ENCODE data around the gene DPF3.

The DPF3 gene

GRCh38 chr14:72904218-72904617, 10.3 kb upstream of the DPF3 start:
- DNase-seq = no peak

GRCh38 chr14:72903716-72904115, 9.8 kb upstream of the DPF3 start:
- no peak for DNase-seq

GRCh38 chr14:72902801-72903530, 9.1 kb upstream of the DPF3 start:
- no peak for DNase-seq

DNA sequence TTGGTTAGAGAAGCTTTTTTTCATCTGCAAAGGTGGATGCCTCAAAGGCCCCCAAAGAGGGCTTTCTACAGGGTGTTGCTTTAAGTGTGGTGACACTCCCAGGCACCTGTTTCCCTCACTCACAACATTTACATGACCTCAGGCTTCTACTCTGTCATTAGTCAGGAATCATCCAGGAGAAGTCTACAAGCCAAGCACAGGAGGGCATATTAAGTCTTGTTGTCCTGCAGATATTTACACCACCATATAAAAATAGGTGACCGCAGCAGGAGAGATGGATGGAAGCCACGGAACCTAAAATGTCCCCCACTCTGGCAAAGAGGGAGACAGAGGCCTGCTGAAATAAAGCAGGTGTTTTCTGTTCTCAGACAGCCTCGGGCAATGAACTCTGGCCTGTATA, 7.5 kb upstream of the DPF3 start:
- DNase-seq = no peak

GRCh38 chr14:72898448-72898847, 4.5 kb upstream of the DPF3 start:
- DNase-seq = no peak

DNA sequence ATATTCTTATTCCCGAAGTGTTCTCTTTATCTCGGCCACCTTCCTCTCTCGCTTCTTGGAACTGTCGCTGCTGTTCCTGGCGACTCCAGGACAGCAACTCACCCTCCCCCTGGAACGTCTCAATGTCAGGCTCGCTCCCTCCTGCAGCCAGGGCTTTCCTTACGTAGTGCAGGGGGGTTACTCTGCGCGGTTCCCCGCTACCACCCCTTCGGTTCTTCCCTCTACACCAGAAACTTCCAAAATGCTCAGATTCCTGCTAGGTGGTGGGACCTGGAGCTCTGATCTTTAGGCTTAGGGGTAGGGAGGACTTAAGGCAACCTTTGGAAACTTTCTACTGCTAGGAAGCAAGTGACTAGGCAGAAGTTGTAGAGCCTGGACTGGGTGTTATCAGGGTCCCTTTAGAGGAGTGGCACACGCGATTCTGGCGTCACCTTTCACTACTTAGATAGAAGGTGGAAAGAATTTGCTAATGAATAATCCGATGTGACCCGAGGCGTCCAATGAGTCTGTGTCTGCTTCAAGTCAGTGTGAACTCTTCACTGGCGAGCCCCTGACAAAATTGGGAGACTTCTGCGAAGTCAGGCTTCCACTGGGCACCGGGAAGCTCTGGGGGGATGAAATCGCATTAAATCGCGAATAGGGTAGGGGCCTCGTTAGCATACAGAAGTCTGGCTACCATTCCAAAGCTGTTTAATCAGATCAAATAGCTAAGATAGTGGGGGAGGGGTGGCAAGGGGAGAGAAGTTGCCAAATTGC, 900 bp upstream of the DPF3 start:
- no peak for DNase-seq

GRCh38 chr14:72894323-72894622, 372 bp upstream of the DPF3 start:
- DNase-seq = no peak

DNA sequence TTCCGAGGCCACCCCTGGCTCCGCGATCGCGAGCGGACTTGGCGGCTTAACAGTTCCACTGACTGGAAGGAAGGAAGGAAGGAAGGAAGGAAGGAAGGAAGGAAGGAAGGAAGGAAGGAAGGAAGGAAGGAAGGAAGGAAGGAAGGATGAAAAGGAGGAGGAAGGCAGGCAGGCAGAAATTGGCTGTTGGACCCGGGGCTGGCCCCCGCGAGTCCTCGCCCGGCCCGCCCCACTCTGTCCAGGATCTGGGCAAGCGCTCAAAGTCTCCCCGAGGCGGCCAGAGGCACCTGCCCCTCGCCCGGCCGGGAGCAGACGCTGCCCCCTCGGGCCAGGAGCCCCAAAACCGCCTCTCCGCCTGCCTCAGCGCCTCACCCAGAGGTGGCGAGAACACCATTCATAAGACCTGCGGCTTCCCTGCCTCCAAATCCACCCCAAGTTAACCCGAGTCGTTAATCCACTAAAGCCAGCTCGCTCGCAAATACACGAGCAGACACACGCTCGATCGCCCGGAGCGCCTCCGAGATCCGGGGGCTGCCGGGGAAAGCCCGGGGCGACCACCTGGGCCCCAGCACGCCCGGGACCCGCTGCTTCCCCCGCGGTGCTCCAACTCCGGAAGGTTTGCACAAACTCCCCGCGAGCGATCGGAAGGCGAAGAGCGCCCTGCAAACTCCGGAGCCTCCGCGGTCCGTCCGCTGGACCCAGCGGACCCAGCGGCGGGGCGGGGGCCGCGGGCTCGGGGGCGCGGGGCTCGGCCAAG, 844 bp downstream of the DPF3 start:
- peak; percentile 48 for DNase-seq

DNA sequence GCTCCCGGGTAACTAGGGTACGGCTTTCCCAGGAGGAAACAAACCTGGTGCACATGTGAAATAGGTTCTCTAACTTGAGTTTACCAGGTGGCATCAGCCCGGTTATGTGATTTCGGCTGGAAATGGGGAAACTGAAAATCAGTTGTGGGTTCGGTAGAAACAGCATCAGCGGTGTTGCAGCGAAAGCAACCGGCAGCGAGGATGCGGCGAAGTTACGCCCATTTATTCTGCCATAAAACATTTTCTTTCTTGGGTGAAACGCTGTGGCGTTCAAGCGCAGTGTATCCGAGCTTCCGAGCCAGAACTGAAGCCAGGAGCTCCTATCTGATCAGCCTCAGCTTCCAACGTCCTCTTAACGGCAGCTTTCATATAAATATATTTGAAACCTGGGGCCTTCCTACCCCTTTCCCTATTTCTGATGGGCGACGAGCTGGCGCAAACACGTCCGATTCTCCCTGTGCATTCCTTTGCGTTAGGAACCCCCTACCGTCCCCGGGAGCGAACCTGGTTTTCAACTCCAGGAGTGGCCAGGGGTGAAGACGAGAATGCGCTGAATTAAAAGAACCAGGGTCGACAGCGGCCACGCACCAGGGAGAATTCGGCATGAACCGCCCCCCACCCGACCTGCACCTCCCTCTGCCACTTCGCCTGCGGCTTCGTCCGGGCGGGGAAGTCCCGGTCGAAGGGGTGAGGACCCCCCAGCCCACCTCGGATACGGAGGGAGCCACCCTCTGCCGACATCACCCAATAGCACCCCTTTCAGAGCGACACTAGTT, 1.6 kb downstream of the DPF3 start:
- no peak for DNase-seq

GRCh38 chr14:72891666-72892102, 2.2 kb downstream of the DPF3 start:
- no peak for DNase-seq

DNA sequence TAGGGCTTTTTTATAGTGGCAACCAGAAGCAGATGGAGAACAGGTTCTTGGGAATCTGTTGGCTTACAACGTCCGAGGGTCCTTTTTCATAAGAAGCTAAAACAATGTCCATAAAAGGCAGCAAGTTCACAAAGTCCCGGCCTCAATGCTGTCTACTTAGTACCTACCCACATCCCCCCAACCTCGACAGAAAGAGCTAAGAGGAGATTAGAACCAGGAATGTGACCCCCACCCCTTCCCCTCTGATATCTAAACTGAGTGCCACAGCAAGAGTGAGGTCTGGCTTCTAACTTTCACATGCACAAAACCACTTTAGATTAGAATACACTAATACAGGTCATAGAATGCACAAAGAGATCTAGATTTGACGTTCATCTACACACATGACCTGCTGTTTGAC, 4.5 kb downstream of the DPF3 start:
- DNase-seq = no peak

DNA sequence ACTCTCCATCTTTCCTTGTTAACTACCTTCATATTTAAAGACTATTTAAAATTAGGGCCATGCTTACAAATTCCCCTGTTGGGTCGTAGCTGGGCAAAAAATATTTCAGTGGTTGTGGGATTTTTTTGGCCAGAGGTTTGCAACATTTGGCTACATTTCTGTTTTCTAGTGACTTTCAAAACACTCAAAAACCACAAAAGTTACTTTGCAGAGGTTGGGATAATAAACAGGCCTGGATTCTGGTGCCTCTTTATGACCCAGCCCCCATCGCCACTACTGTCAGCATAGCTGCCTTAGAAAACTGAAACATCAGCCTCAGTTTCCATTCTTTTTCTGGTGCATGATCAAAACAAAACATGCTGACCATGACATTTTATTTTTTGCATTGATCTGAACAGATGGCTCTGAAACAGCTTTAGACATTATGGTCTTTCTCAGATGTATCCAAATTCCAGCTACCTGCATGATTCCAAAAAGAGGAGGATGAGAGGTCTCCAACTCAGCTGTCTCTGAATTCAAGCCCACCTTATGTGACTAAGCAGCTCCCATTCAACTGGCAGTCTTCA, 5.2 kb downstream of the DPF3 start:
- no peak for DNase-seq

GRCh38 chr14:72888192-72888591, 5.7 kb downstream of the DPF3 start:
- DNase-seq = no peak

GRCh38 chr14:72887514-72887913, 6.4 kb downstream of the DPF3 start:
- no peak for DNase-seq

DNA sequence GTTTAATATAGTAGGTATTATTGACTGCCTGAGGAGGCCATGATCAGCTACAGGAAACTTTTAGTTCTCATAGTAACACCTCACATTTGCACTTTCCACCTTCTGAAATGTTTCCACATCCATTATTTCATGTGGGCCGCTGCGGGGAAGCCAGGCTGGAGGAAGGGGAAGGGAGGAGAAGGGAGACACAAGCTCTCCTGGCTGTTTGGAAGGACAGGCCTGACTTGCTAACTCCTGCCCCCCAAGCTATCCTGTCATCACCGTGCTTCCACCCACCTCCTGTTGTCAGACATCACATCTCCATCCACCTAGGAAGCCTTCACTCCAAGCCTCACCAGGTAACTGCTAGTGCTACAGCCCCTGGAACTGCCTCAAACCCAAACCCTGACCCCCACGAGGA, 9.5 kb downstream of the DPF3 start:
- no peak for DNase-seq

- peak; percentile 72 for DNase-seq
Measured at GRCh38 chr14:72883961-72884360, 9.9 kb downstream of the DPF3 start.

DNA sequence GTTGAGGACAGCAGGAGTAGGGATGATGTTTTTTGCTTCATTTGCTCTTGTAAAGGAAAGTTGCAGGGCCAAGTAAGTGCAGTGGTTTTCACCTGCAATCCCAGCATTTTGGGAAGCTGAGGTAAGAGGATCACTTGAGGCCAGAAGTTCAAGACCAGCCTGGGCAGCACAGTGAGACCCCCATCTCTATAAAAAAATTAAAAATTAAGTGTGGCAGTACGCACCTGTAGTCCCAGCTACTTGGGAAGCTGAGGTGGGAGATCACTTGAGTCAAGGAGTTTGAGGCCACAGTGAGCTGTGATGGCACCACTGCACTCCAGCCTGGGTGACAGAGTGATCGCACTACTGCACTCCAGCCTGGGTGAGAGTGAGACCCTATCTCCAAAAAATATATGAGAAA, 10.8 kb downstream of the DPF3 start:
- DNase-seq = no peak

GRCh38 chr14:72882463-72882862, 11.4 kb downstream of the DPF3 start:
- no peak for DNase-seq

- DNase-seq = no peak
Measured at GRCh38 chr14:72882047-72882446, 11.9 kb downstream of the DPF3 start.

- no peak for DNase-seq
Measured at GRCh38 chr14:72881543-72881942, 12.4 kb downstream of the DPF3 start.

GRCh38 chr14:72880820-72881219, 13.1 kb downstream of the DPF3 start:
- no peak for DNase-seq

DNA sequence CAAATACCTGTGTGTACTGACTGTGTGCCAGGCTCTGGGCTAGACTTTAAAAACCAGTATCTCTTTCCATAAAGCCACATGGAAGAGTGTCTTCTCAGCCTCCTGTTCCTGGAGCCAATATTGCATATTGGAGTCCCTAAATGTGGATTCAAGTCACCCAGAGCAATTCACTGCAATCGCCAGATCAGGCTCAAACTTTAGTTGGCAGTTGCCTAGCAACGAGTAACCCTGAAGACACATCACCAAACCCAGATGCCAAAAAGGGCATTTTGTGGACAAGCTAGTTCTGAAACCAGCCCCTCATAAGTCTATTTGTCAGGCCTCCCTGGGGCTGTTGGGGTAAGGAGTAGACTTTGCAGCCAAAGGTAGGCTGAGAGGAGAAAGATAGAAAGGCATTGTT, 13.7 kb downstream of the DPF3 start:
- DNase-seq = no peak

GRCh38 chr14:72879431-72879830, 14.5 kb downstream of the DPF3 start:
- no peak for DNase-seq

All from NK-92 treated with Interleukin-12 subunit alpha and Interleukin-12 subunit beta, amount 100 ng/mL, for 24 hours (cell line).